Progenitor cell of endocrine pancreas (in vitro differentiated cells): ENCODE results near the gene NUDT9. TPM values are rescaled to one million over a fixed set of nuclear protein-coding genes. Genes with fewer than 3 reads are reported as not detected.
A peak's percentile ranks its signal among the peaks of the same experiment; 100 is the strongest.

Experiments
- DNase-seq: peaks from one replicate; pipeline ENCODE4 v3.0.0; 2021; ENCODE audit warnings: low spot score; ENCODE audit not compliant: unreplicated experiment
- H3K27ac Mint-ChIP-seq: 2 replicates; pipeline ENCODE4 v1.8.0; 2021; ENCODE audit warnings: mild to moderate bottlenecking, moderate library complexity, mixed read lengths
- H3K27me3 Mint-ChIP-seq: 2 replicates; pipeline ENCODE4 v1.8.0; 2021; ENCODE audit warnings: mixed read lengths
- H3K36me3 Mint-ChIP-seq: 2 replicates; pipeline ENCODE4 v1.8.0; 2022; ENCODE audit warnings: mixed read lengths; ENCODE audit not compliant: insufficient read depth
- H3K4me1 Mint-ChIP-seq: 2 replicates; pipeline ENCODE4 v1.8.0; 2021; ENCODE audit warnings: low read depth, mixed read lengths
- H3K4me3 Mint-ChIP-seq: 2 replicates; pipeline ENCODE4 v1.8.0; 2021; ENCODE audit warnings: low read depth, mild to moderate bottlenecking, moderate library complexity, mixed read lengths
- H3K9me3 Mint-ChIP-seq: 2 replicates; pipeline ENCODE4 v1.8.0; 2021; ENCODE audit warnings: low read depth, mixed read lengths
- CTCF ChIP-seq: fragments of 200-600 bp; sonication (generic); IDR thresholded peaks from one replicate; pipeline ENCODE4 v1.5.0; 2021; ENCODE audit warnings: antibody characterized with exemption, mild to moderate bottlenecking; ENCODE audit not compliant: unreplicated experiment
- long read RNA-seq: library from polyadenylated mRNA; unstranded; transcript quantifications from one replicate; pipeline ENCODE4 v2.0.0, GENCODE V29; 2020
- total RNA-seq: library from RNA; stranded (reverse); gene quantifications from 2 replicates; pipeline ENCODE4 v1.2.1, GENCODE V29; 2021

The NUDT9 gene, protein sequence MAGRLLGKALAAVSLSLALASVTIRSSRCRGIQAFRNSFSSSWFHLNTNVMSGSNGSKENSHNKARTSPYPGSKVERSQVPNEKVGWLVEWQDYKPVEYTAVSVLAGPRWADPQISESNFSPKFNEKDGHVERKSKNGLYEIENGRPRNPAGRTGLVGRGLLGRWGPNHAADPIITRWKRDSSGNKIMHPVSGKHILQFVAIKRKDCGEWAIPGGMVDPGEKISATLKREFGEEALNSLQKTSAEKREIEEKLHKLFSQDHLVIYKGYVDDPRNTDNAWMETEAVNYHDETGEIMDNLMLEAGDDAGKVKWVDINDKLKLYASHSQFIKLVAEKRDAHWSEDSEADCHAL
- 35.1 and 37.8 TPM in 2 replicates for total RNA-seq
- long read RNA-seq, transcript NUDT9-201 (8 exons, 1,701 nt) = major isoform, 111 of 148 reads
- long read RNA-seq, transcript NUDT9-203 (8 exons, 2,458 nt) = minor isoform, 5 of 148 reads
- long read RNA-seq, partial matches to known transcripts = 7 of 148 reads
- long read RNA-seq, other reads (novel, unspliced or antisense) = 24 of 148 reads

DNA sequence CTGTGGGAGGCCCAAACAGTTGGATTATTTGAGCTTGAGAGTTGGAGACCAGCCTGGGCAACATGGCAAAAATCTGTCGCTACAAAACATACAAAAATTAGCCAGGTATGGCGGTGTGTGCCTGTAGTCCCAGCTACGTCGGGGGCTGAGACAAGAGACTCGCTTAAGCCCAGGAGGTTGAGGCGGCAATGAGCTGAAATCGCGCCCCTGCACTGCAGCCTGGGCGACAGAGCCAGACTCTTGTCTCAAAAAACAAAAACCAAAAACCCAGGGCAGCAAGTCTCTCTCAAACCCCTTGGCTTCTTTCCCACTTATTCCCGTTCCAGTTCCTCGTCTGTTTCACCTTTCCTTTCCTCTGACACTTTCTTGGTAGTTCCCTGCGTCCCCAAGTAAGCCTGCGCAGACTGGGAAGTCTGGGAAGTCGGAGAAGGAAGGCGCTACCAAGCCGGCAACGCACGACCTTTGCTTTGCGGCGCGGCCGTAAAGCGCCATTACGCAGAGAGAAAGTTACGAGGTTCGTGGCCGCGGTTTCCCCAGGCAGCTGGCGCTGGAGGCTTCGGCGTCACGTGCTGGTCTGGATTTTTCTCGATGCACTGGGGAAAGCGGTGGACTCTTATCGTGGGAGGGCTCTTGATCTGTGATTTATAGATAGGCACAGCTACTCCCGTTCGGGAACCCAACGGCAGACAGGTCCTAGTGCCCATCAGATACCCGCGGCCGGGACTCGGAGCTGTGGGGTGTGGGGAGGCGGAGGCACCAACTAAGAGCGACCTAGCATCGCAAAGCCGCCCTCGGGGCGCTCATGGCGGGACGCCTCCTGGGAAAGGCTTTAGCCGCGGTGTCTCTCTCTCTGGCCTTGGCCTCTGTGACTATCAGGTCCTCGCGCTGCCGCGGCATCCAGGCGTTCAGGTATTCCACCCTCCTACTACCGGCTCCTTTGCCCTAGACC is at the start of gene NUDT9:
TSS of gene NUDT9 (plus strand) at position 470 of the 949 bp plus-strand sequence. CDS start at position 803, 333 bp downstream.
- peaks cover 6% of the 10 kb centered on the region for H3K36me3 Mint-ChIP-seq
- TF ChIP-seq CTCF = no peak
- peak within 1 kb of the TSS; percentile 97 for H3K4me3 Mint-ChIP-seq
- DNase-seq = peak; percentile 81
- no peaks in the 10 kb centered on the region for H3K27me3 Mint-ChIP-seq
- H3K9me3 Mint-ChIP-seq = no peaks in the 10 kb centered on the region
- H3K27ac Mint-ChIP-seq = peak within 1 kb of the TSS; percentile 99
- peaks cover 42% of the 10 kb centered on the region for H3K4me1 Mint-ChIP-seq

GRCh38 chr4:87375719-87376291 is 46.6 kb upstream of the NUDT9 start:
- H3K9me3 Mint-ChIP-seq = no peaks in the 10 kb centered on the region
- no peak for DNase-seq

GRCh38 chr4:87377816-87378215 is 44.6 kb upstream of the NUDT9 start:
- no peak for DNase-seq
- Mint-ChIP-seq H3K27me3 (no peaks in the 10 kb centered on the region), H3K27ac (no peak overlapping the region), H3K36me3 (peaks cover 14% of the 10 kb centered on the region), H3K9me3 (no peaks in the 10 kb centered on the region), H3K4me1 (peaks cover 1% of the 10 kb centered on the region), H3K4me3 (no peak overlapping the region)
- TF ChIP-seq CTCF = no peak

More at GRCh38 chr4:87375719-87376291, 46.6 kb upstream of the NUDT9 start:
- H3K27me3 Mint-ChIP-seq = no peaks in the 10 kb centered on the region
- peak; percentile 64 for TF ChIP-seq CTCF
- H3K36me3 Mint-ChIP-seq = peaks cover 16% of the 10 kb centered on the region
- H3K27ac Mint-ChIP-seq = peak overlapping the region; percentile 33
- H3K4me1 Mint-ChIP-seq = peaks cover 1% of the 10 kb centered on the region
- H3K4me3 Mint-ChIP-seq = no peak overlapping the region

- peaks cover 39% of the 10 kb centered on the region for H3K36me3 Mint-ChIP-seq
- H3K4me1 Mint-ChIP-seq = peaks cover 4% of the 10 kb centered on the region
- no peaks in the 10 kb centered on the region for H3K27me3 Mint-ChIP-seq
- no peak for DNase-seq
- H3K9me3 Mint-ChIP-seq = peaks cover 19% of the 10 kb centered on the region
- no peak for TF ChIP-seq CTCF
- no peak overlapping the region for H3K27ac Mint-ChIP-seq
- no peak overlapping the region for H3K4me3 Mint-ChIP-seq
These were observed 40.3 kb upstream of the NUDT9 start for GRCh38 chr4:87382116-87382515.
